ENCODE measurements around the gene HS1BP3. TPM values are rescaled to one million over a fixed set of nuclear protein-coding genes. Genes with fewer than 3 reads are reported as not detected.
A peak's percentile ranks its signal among the peaks of the same experiment; 100 is the strongest.

The HS1BP3 gene
- total and polyA plus RNA-seq, 2 experiments from 2014 or later: 13.5 to 20.3 TPM

- peak within 1 kb of the TSS; percentile 55 for H3K4me3 ChIP-seq
- H3K27ac ChIP-seq: no peak within 1 kb of the TSS
- DNase-seq (ENCODE audit: low read depth in 1 of 2, low spot score in 1 of 2): peak in 1 of 2 donors; percentile 34
- H3K9me3 ChIP-seq (ENCODE audit: low read depth): no peaks in the 10 kb centered on the region
- TF ChIP-seq CTCF (IDR thresholded peaks at IDR 0.05; ENCODE audit: low read depth, low read length): peak; percentile 18
- H3K36me3 ChIP-seq: no peaks in the 10 kb centered on the region
- H3K4me1 ChIP-seq (ENCODE audit: low read depth): peaks cover 8% of the 10 kb centered on the region
- peaks cover 99% of the 10 kb centered on the region for H3K27me3 ChIP-seq
Measured at GRCh38 chr2:20666304-20667150, 15.6 kb upstream of the HS1BP3 start, which contains the start of gene GDF7. Gene GDF7 (plus strand): TSS chr2:20667144. CDS start chr2:20667240, 96 bp downstream.

DNA sequence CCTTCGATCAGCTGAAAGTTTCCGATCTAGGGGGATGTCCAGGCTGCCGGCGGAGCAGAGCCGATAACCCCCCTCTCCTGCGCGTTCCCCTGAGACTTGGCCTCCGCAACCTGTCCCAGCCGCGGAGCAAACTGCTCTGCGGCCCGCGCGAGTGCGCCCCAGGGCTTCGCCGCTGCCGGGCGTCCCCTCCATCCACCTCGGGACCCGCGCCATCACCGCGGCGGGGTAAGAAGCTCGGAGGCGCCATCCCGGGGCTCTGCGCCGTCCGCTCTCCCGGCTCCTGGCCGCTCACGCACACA is 15.1 kb upstream of the HS1BP3 start:
- Histone ChIP-seq H3K4me3 (peak overlapping the region; percentile 55), H3K36me3 (no peaks in the 10 kb centered on the region), H3K9me3 (ENCODE audit: low read depth) (no peaks in the 10 kb centered on the region), H3K27me3 (peaks cover 97% of the 10 kb centered on the region), H3K27ac (no peak overlapping the region), H3K4me1 (ENCODE audit: low read depth) (peaks cover 8% of the 10 kb centered on the region)
- DNase-seq (ENCODE audit: low read depth in 1 of 2, low spot score in 1 of 2): no peak
- TF ChIP-seq CTCF (IDR thresholded peaks at IDR 0.05; ENCODE audit: low read depth, low read length): no peak

GRCh38 chr2:20665243-20666004 is 14.5 kb upstream of the HS1BP3 start:
- Histone ChIP-seq H3K4me3 (peak overlapping the region; percentile 13), H3K27ac (no peak overlapping the region), H3K27me3 (peaks cover 97% of the 10 kb centered on the region), H3K9me3 (ENCODE audit: low read depth) (no peaks in the 10 kb centered on the region), H3K36me3 (no peaks in the 10 kb centered on the region), H3K4me1 (ENCODE audit: low read depth) (peaks cover 8% of the 10 kb centered on the region)
- DNase-seq (ENCODE audit: low read depth in 1 of 2, low spot score in 1 of 2): no peak
- no peak for TF ChIP-seq CTCF (IDR thresholded peaks at IDR 0.05; ENCODE audit: low read depth, low read length)

DNA sequence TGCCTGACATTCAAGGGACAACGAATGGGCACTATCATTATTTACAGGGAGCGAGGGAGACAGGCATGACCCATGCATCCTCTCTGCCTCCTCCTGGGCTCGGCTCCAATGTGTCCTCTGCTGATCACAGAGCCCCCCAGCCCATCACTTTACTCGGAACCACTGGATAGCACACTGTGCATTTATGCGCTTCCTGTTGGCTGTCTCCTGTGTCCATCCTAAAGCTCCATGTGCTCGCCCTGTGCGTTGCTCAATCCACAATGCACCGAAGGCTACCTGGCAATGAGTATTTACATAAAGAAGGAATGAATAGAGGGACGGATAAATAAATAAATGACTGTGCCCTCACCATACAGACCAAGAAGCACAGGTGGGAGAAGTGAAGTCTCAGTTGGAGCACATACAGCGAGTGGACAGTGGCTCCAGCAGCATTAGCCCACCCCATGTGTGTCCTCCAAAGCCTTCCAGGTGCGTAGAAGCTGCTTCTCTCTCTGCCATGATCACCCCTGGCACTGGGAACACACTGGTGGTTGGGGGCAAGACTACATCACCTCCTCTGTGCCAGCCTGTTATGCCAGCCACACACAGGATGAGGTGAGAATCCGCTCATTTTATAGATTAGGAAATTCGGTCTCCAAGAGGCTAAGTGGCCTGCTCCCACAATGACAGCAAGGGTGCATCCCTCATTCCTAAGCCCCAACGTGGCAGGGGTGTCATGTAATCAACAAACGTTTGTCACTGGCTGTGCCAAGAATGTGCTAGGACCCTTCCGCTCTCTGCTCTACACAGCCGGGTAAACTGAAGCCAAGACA is 13.7 kb upstream of the HS1BP3 start:
- Histone ChIP-seq H3K27ac (no peak overlapping the region), H3K4me3 (no peak overlapping the region), H3K4me1 (ENCODE audit: low read depth) (peaks cover 8% of the 10 kb centered on the region), H3K36me3 (no peaks in the 10 kb centered on the region), H3K9me3 (ENCODE audit: low read depth) (no peaks in the 10 kb centered on the region), H3K27me3 (peaks cover 97% of the 10 kb centered on the region)
- DNase-seq (ENCODE audit: low read depth in 1 of 2, low spot score in 1 of 2): no peak
- TF ChIP-seq CTCF (IDR thresholded peaks at IDR 0.05; ENCODE audit: low read depth, low read length): no peak

DNA sequence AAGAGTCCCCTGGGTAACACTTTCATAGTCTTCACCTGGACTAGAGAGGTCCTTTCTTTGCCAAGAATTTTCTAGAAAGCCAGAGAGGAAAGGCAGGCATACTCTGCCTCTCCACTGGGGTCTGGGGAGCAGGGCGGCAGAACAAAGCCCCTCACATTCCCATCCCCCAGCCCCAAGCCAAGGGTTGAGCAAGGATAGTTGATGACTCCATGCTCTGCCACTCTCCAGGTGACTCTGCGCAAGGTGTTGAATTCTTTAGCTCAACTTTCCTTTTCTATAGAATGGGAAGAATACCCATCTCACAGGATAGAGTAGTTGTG is 13.1 kb upstream of the HS1BP3 start:
- Histone ChIP-seq H3K4me1 (ENCODE audit: low read depth) (peaks cover 8% of the 10 kb centered on the region), H3K27me3 (peaks cover 97% of the 10 kb centered on the region), H3K4me3 (no peak overlapping the region), H3K27ac (no peak overlapping the region), H3K9me3 (ENCODE audit: low read depth) (no peaks in the 10 kb centered on the region), H3K36me3 (no peaks in the 10 kb centered on the region)
- TF ChIP-seq CTCF (IDR thresholded peaks at IDR 0.05; ENCODE audit: low read depth, low read length): no peak
- no peak for DNase-seq (ENCODE audit: low read depth in 1 of 2, low spot score in 1 of 2)
